DOHH2 (cell line): ENCODE measurements around the gene PDLIM1.

Source experiments
- CTCF ChIP-seq: fragments of 200-600 bp; sonication (generic); IDR thresholded peaks from one replicate; pipeline ENCODE4 v1.5.1; 2014; ENCODE audit warnings: antibody characterized with exemption, mild to moderate bottlenecking, low read depth, low read length; ENCODE audit not compliant: poor library complexity, severe bottlenecking
- EZH2phosphoT487 ChIP-seq: fragments of 200-600 bp; sonication (generic); IDR thresholded peaks from 2 replicates; pipeline ENCODE4 v1.6.1; 2017; ENCODE audit warnings: borderline replicate concordance, mild to moderate bottlenecking, antibody characterized with exemption, low read length, moderate library complexity, mixed read lengths

- no peak for TF ChIP-seq EZH2phosphoT487
- TF ChIP-seq CTCF = no peak
Observed at GRCh38 chr10:95266674-95267095, 24.1 kb downstream of the PDLIM1 start.
